Esophagus muscularis mucosa (tissue), 4 donors: ENCODE results near the gene WSCD2.

Experiments used
- CTCF ChIP-seq, 3 experiments: fragments of 200-600 bp in 2 of 3; fragments of 450-650 bp in 1 of 3; sonication (generic) in 2 of 3; IDR thresholded peaks; one replicate each; pipeline ENCODE4 v1.5.1; 2017 to 2019; ENCODE audit warnings: antibody characterized with exemption in 3 of 3, mild to moderate bottlenecking in 2 of 3, moderate library complexity in 1 of 3
- EP300 ChIP-seq: sonication (generic); formaldehyde crosslinking; IDR thresholded peaks from one replicate; pipeline ENCODE4 v1.6.1; 2017; ENCODE audit warnings: antibody characterized with exemption
- POLR2A ChIP-seq: fragments of 450-650 bp; IDR thresholded peaks from one replicate; pipeline ENCODE4 v1.6.1; 2017; ENCODE audit warnings: antibody characterized with exemption, moderate library complexity, mild to moderate bottlenecking, low read depth
- POLR2AphosphoS5 ChIP-seq, 2 donors: sonication (generic); formaldehyde crosslinking; IDR thresholded peaks; one replicate each; pipeline ENCODE4 v1.6.1; 2017; ENCODE audit warnings: antibody characterized with exemption in 2 of 2

DNA sequence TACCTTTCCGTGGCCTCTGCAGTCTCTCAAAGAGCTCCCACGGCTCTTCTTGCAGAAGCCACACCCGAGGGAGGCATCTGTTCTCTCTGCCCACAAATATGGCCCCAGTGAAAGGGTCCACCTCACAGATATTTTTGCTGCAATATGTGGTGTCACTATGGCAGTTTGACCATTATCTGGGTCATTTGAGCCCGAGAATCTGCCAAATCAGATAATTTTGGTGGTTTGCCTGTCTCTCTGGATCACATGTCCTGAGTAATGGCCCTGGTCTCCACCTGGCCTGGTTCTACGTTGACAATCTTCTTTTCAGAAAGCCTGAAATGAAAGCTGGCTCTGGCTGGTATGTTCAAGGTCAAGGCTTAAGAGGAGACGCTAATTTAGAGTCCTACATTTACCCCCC lies 5.7 kb upstream of the WSCD2 start:
- TF ChIP-seq CTCF (IDR thresholded peaks at IDR 0.05) (no peak), POLR2AphosphoS5 (IDR thresholded peaks at IDR 0.05) (no peak), POLR2A (no peak), EP300 (no peak)
